Amniotic epithelial cell (primary cell): ENCODE results near the gene YOD1.
A peak's percentile ranks its signal among the peaks of the same experiment; 100 is the strongest.
"Not testable (repeated sequence)": the region's sequence is repeated elsewhere in the genome, so short reads cannot be mapped to it uniquely, and the experiment has no call there.

ENCODE experiments used
- DNase-seq: peaks from one replicate; pipeline ENCODE4 v3.0.0-alpha.2; 2010; ENCODE audit warnings: low read depth

The YOD1 gene

GRCh38 chr1:207049054-207049453 lies 2.0 kb downstream of the YOD1 start:
- DNase-seq: no peak

GRCh38 chr1:207048041-207048440 lies 3.0 kb downstream of the YOD1 start:
- no peak for DNase-seq

- no peak for DNase-seq
Observed at GRCh38 chr1:207047505-207047904, 3.5 kb downstream of the YOD1 start.

GRCh38 chr1:207045453-207045852 lies 5.6 kb downstream of the YOD1 start:
- no peak for DNase-seq

- not testable (repeated sequence) for DNase-seq
Observed at GRCh38 chr1:207041397-207041796, 9.6 kb downstream of the YOD1 start.

GRCh38 chr1:207040181-207040533 lies 10.9 kb downstream of the YOD1 start:
- no peak for DNase-seq

GRCh38 chr1:207039380-207040180 lies 11.4 kb downstream of the YOD1 start:
- DNase-seq: no peak

GRCh38 chr1:207036865-207037264 lies 14.1 kb downstream of the YOD1 start:
- DNase-seq: no peak

- no peak for DNase-seq
Observed at GRCh38 chr1:207035877-207036551, 15.0 kb downstream of the YOD1 start.

- DNase-seq: peak; percentile 94
Observed at GRCh38 chr1:207034998-207035397, 16.0 kb downstream of the YOD1 start.

- DNase-seq: peak; percentile 9
Observed at GRCh38 chr1:207034208-207034607, 16.8 kb downstream of the YOD1 start.

GRCh38 chr1:207033302-207033701 lies 17.7 kb downstream of the YOD1 start:
- no peak for DNase-seq

GRCh38 chr1:207032528-207033017 lies 18.4 kb downstream of the YOD1 start, which contains the start of gene C1orf116:
Gene C1orf116 (minus strand): TSS chr1:207032756. CDS start chr1:207027598, 5,158 bp downstream.
- peak; percentile 6 for DNase-seq

- DNase-seq: no peak
Observed at GRCh38 chr1:207031632-207032264, 19.3 kb downstream of the YOD1 start.

GRCh38 chr1:207031016-207031415 lies 20.0 kb downstream of the YOD1 start:
- DNase-seq: no peak

- DNase-seq: no peak
Observed at GRCh38 chr1:207030522-207031009, 20.4 kb downstream of the YOD1 start.

GRCh38 chr1:207029701-207030521 lies 21.1 kb downstream of the YOD1 start:
- DNase-seq: no peak

GRCh38 chr1:207028884-207029650 lies 21.9 kb downstream of the YOD1 start:
- DNase-seq: no peak

GRCh38 chr1:207027921-207028320 lies 23.1 kb downstream of the YOD1 start:
- DNase-seq: no peak

- peak; percentile 72 for DNase-seq
Observed at GRCh38 chr1:207027206-207027777, 23.7 kb downstream of the YOD1 start.

GRCh38 chr1:207026104-207026534 lies 24.9 kb downstream of the YOD1 start:
- peak; percentile 7 for DNase-seq
